HG03060 (cell line): ENCODE measurements around the gene PSD4.

ENCODE experiments used
- ATAC-seq: cut with Tn5 transposase; IDR thresholded peaks from one replicate; pipeline ENCODE4 v1.9.1; 2021; ENCODE audit warnings: low read depth, moderate number of reproducible peaks; ENCODE audit not compliant: unreplicated experiment

PSD4 gene

GRCh38 chr2:113167115-113167932, 6.4 kb upstream of the PSD4 start:
- no peak for ATAC-seq

GRCh38 chr2:113167962-113168340, 5.8 kb upstream of the PSD4 start:
- ATAC-seq = no peak

- no peak for ATAC-seq
These were observed 4.7 kb upstream of the PSD4 start for GRCh38 chr2:113169002-113169530.

- ATAC-seq = no peak
These were observed 4.2 kb upstream of the PSD4 start for GRCh38 chr2:113169586-113169985.

- ATAC-seq = no peak
These were observed 2.3 kb upstream of the PSD4 start for GRCh38 chr2:113171334-113172075.

GRCh38 chr2:113172721-113173541, 840 bp upstream of the PSD4 start:
- no peak for ATAC-seq

- no peak for ATAC-seq
These were observed 592 bp downstream of the PSD4 start for GRCh38 chr2:113174376-113174750.

- ATAC-seq = peak; percentile 51
These were observed 1.4 kb downstream of the PSD4 start for GRCh38 chr2:113175042-113175628.

- ATAC-seq = no peak
These were observed 2.2 kb downstream of the PSD4 start for GRCh38 chr2:113175736-113176695.

- ATAC-seq = no peak
These were observed 3.1 kb downstream of the PSD4 start for GRCh38 chr2:113176696-113177355.

GRCh38 chr2:113178069-113178746, 4.4 kb downstream of the PSD4 start:
- ATAC-seq = no peak

- no peak for ATAC-seq
These were observed 5.1 kb downstream of the PSD4 start for GRCh38 chr2:113178891-113179290.

GRCh38 chr2:113179446-113180045, 5.8 kb downstream of the PSD4 start:
- no peak for ATAC-seq

- ATAC-seq = no peak
These were observed 6.6 kb downstream of the PSD4 start for GRCh38 chr2:113180131-113180946.

GRCh38 chr2:113181258-113182051, 7.7 kb downstream of the PSD4 start:
- no peak for ATAC-seq
